ENCODE data around the gene ATG10. TPM values are rescaled to one million over a fixed set of nuclear protein-coding genes. Genes with fewer than 3 reads are reported as not detected.

ATG10 gene
- polyA plus RNA-seq, 1 of the 3 experiments (the other 2 are of a cell fraction) = 3.2 TPM

DNA sequence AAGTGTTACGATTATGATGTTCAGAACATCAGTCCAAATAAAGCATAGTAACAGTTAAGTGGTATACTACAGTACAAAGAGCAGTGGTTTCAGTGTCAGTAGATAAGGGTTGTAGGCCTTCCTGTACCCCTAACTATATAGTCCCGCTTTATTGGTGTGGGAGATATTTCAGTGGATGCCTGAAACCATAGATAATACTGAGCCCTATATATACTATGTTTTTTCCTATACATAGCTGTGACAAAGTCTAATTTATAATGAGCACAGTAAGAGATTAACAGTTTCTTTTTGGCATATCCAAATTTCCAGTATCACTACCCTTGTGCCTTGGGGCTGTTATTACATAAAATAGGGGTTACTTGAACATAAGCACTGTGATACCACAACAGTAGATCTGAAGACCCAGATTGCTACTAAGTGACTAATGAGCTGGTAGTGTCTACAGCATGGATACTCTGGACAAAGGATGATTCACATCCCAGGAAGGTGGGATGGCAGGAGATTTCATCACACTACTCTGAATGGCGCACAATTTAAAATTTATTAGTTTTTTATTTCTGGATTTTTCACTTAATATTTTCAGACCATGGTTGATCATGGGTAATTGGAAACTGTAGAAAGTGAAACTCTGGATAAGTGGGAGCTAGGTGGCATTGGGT is 187.1 kb downstream of the ATG10 start:
- peaks cover 9% of the 10 kb centered on the region for H3F3A ChIP-seq (replicated peaks; ENCODE audit: insufficient read depth)
- no peaks in the 10 kb centered on the region for H3K9me2 ChIP-seq
- H3K36me3 ChIP-seq (replicated peaks in 1 of 2; ENCODE audit: control insufficient read depth in 1 of 2, insufficient read depth in 2 of 2, low read length in 1 of 2) = no peaks in the 10 kb centered on the region
- ChIA-PET CTCF (interaction anchor here (1.0 kb wide), 1 partner anchor 66 kb away, joined by 4 read pairs; no protein-coding TSS in a partner anchor), POLR2A (no interaction called here)
- H3K9me3 ChIP-seq = no peaks in the 10 kb centered on the region
- no peak for DNase-seq
- peak overlapping the region in 1 of 2 experiments; percentile 60; a peak in 2 of 4 replicates for H3K27ac ChIP-seq (ENCODE audit: low read depth in 2 of 2, low read length in 1 of 2)
- peak overlapping the region; percentile 57 for H2AFZ ChIP-seq (ENCODE audit: low read depth)
- H3K4me2 ChIP-seq = no peak overlapping the region
- H3K27me3 ChIP-seq (ENCODE audit: insufficient read depth) = no peaks in the 10 kb centered on the region
- no peaks in the 10 kb centered on the region for H3K79me2 ChIP-seq (ENCODE audit: insufficient read depth)
- H3K4me3 ChIP-seq (ENCODE audit: low read depth in 2 of 2, low read length in 1 of 2) = no peak overlapping the region
- peaks cover 7 to 12% of the 10 kb centered on the region in 2 experiments; a peak in 3 of 4 replicates for H3K4me1 ChIP-seq (ENCODE audit: control insufficient read depth in 1 of 2, insufficient read depth in 2 of 2, low read depth in 1 of 2, low read length in 1 of 2)
- H3K9ac ChIP-seq = no peak overlapping the region; the same call in 1 of the 2 replicates
- peak; percentile 41 for TF ChIP-seq TCF12 (IDR thresholded peaks at IDR 0.05)
- TF ChIP-seq, protein P1, sequence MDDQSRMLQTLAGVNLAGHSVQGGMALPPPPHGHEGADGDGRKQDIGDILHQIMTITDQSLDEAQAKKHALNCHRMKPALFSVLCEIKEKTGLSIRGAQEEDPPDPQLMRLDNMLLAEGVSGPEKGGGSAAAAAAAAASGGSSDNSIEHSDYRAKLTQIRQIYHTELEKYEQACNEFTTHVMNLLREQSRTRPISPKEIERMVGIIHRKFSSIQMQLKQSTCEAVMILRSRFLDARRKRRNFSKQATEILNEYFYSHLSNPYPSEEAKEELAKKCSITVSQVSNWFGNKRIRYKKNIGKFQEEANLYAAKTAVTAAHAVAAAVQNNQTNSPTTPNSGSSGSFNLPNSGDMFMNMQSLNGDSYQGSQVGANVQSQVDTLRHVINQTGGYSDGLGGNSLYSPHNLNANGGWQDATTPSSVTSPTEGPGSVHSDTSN (IDR thresholded peaks at IDR 0.05) = 0 out of 2 replicates have a peak, but pooled peaks have one; percentile 25
- peak; percentile 58; the same call in 1 of the 2 replicates for TF ChIP-seq JUND (IDR thresholded peaks at IDR 0.05)
- no peak for TF ChIP-seq RCOR1 (IDR thresholded peaks at IDR 0.05; ENCODE audit: low read length)
- TF ChIP-seq FOXJ3 (CRISPR knock-in tag; IDR thresholded peaks at IDR 0.05) = no peak
- no peak for TF ChIP-seq GATA2 (CRISPR knock-in tag; IDR thresholded peaks at IDR 0.05)
- peak; percentile 81; the same call in 1 of the 2 replicates for TF ChIP-seq FOSL2 (IDR thresholded peaks at IDR 0.05; ENCODE audit: borderline replicate concordance, low read depth)
- 76% methylated on average over 3 of the region's 3 CpGs for WGBS (ENCODE audit: low lambda C conversion rate)
- H4K20me1 ChIP-seq (ENCODE audit: insufficient read depth) = no peaks in the 10 kb centered on the region

DNA sequence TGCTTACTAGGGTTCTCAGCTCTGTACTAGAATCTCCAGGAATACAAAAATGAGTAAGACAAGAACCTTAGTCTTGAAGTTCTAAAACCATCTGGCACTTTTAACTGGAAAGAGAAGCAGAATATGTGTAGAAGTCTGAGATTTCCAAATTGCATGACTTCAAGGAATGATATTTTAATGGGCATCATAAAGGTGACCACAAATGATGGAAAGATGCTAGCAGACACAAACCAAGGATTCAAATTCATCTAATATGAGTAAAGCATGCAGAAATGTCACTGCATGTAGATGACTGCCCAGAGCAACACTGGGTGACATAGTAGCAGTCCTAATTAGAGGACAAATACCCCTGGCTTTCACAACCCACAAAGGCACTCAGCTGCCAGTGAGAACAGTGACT is 189.1 kb downstream of the ATG10 start:
- CTCF ChIA-PET = interaction anchor here (0.7 to 1.7 kb wide), 3 partner anchors 53 to 736 kb away, joined by 3 to 5 read pairs (median 3); no protein-coding TSS in a partner anchor
- Histone ChIP-seq H3K79me2 (ENCODE audit: insufficient read depth) (no peaks in the 10 kb centered on the region), H3K27me3 (ENCODE audit: insufficient read depth) (no peaks in the 10 kb centered on the region), H3K27ac (ENCODE audit: low read depth in 2 of 2, low read length in 1 of 2) (no peak overlapping the region), H4K20me1 (ENCODE audit: insufficient read depth) (no peaks in the 10 kb centered on the region), H3K9ac (no peak overlapping the region), H3F3A (replicated peaks; ENCODE audit: insufficient read depth) (peaks cover 29% of the 10 kb centered on the region), H2AFZ (ENCODE audit: low read depth) (no peak overlapping the region), H3K4me1 (ENCODE audit: control insufficient read depth in 1 of 2, insufficient read depth in 2 of 2, low read depth in 1 of 2, low read length in 1 of 2) (peaks cover 13 to 28% of the 10 kb centered on the region in 2 experiments), H3K36me3 (replicated peaks in 1 of 2; ENCODE audit: control insufficient read depth in 1 of 2, insufficient read depth in 2 of 2, low read length in 1 of 2) (no peaks in the 10 kb centered on the region), H3K4me2 (no peak overlapping the region), H3K9me3 (no peaks in the 10 kb centered on the region), H3K4me3 (ENCODE audit: low read depth in 2 of 2, low read length in 1 of 2) (no peak overlapping the region), H3K9me2 (no peaks in the 10 kb centered on the region)
- POLR2A ChIA-PET = no interaction called here
- no peak for DNase-seq
- TF ChIP-seq MXI1 (IDR thresholded peaks at IDR 0.05; ENCODE audit: low read depth, low read length) (no peak), GABPA (IDR thresholded peaks at IDR 0.05; ENCODE audit: low read depth) (no peak), SIN3A (IDR thresholded peaks at IDR 0.05; ENCODE audit: borderline replicate concordance, low read depth, low read length) (no peak), RFX5 (IDR thresholded peaks at IDR 0.05; ENCODE audit: low read length) (no peak), FOXM1 (IDR thresholded peaks at IDR 0.05; ENCODE audit: low read depth) (no peak), TCF12 (IDR thresholded peaks at IDR 0.05) (no peak), FOXJ3 (CRISPR knock-in tag; IDR thresholded peaks at IDR 0.05) (no peak), TEAD4 (IDR thresholded peaks at IDR 0.05; ENCODE audit: borderline replicate concordance, insufficient read depth) (no peak), RAD21 (IDR thresholded peaks at IDR 0.05; ENCODE audit: low read length) (no peak), RXRA (IDR thresholded peaks at IDR 0.05; ENCODE audit: borderline replicate concordance, low read depth) (no peak), EP300 (IDR thresholded peaks at IDR 0.05; ENCODE audit: borderline replicate concordance in 1 of 2, low read depth in 1 of 2, low read length in 1 of 2) (no peak), ELF1 (IDR thresholded peaks at IDR 0.05) (no peak)
- TF ChIP-seq, protein P2, sequence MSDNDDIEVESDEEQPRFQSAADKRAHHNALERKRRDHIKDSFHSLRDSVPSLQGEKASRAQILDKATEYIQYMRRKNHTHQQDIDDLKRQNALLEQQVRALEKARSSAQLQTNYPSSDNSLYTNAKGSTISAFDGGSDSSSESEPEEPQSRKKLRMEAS (IDR thresholded peaks at IDR 0.05; ENCODE audit: low read depth) = no peak
- TF ChIP-seq, protein P3, sequence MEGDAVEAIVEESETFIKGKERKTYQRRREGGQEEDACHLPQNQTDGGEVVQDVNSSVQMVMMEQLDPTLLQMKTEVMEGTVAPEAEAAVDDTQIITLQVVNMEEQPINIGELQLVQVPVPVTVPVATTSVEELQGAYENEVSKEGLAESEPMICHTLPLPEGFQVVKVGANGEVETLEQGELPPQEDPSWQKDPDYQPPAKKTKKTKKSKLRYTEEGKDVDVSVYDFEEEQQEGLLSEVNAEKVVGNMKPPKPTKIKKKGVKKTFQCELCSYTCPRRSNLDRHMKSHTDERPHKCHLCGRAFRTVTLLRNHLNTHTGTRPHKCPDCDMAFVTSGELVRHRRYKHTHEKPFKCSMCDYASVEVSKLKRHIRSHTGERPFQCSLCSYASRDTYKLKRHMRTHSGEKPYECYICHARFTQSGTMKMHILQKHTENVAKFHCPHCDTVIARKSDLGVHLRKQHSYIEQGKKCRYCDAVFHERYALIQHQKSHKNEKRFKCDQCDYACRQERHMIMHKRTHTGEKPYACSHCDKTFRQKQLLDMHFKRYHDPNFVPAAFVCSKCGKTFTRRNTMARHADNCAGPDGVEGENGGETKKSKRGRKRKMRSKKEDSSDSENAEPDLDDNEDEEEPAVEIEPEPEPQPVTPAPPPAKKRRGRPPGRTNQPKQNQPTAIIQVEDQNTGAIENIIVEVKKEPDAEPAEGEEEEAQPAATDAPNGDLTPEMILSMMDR (IDR thresholded peaks at IDR 0.05) = no peak
- TF ChIP-seq, protein P4, sequence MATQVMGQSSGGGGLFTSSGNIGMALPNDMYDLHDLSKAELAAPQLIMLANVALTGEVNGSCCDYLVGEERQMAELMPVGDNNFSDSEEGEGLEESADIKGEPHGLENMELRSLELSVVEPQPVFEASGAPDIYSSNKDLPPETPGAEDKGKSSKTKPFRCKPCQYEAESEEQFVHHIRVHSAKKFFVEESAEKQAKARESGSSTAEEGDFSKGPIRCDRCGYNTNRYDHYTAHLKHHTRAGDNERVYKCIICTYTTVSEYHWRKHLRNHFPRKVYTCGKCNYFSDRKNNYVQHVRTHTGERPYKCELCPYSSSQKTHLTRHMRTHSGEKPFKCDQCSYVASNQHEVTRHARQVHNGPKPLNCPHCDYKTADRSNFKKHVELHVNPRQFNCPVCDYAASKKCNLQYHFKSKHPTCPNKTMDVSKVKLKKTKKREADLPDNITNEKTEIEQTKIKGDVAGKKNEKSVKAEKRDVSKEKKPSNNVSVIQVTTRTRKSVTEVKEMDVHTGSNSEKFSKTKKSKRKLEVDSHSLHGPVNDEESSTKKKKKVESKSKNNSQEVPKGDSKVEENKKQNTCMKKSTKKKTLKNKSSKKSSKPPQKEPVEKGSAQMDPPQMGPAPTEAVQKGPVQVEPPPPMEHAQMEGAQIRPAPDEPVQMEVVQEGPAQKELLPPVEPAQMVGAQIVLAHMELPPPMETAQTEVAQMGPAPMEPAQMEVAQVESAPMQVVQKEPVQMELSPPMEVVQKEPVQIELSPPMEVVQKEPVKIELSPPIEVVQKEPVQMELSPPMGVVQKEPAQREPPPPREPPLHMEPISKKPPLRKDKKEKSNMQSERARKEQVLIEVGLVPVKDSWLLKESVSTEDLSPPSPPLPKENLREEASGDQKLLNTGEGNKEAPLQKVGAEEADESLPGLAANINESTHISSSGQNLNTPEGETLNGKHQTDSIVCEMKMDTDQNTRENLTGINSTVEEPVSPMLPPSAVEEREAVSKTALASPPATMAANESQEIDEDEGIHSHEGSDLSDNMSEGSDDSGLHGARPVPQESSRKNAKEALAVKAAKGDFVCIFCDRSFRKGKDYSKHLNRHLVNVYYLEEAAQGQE (IDR thresholded peaks at IDR 0.05; ENCODE audit: low read depth, low read length) = no peak
- TF ChIP-seq, protein P5, sequence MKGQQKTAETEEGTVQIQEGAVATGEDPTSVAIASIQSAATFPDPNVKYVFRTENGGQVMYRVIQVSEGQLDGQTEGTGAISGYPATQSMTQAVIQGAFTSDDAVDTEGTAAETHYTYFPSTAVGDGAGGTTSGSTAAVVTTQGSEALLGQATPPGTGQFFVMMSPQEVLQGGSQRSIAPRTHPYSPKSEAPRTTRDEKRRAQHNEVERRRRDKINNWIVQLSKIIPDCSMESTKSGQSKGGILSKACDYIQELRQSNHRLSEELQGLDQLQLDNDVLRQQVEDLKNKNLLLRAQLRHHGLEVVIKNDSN (IDR thresholded peaks at IDR 0.05; ENCODE audit: borderline replicate concordance, low read depth) = no peak
